RWPE1 (cell line): ENCODE results near the gene ATP2B1.
"Not testable (repeated sequence)": the region's sequence is repeated elsewhere in the genome, so short reads cannot be mapped to it uniquely, and the experiment has no call there.

ENCODE experiments used
- CTCF ChIA-PET: fragments of 350-600 bp; sonication (Branson Sonifier 250); formaldehyde crosslinking; extraction: SDS; loops from one replicate; lab custom pipeline; 2021; lab: Yijun Ruan, JAX
- POLR2A ChIA-PET: fragments of 400-600 bp; formaldehyde crosslinking; extraction: SDS; loops from one replicate; lab custom pipeline; 2020; ENCODE audit warnings: antibody characterized with exemption; ENCODE audit not compliant: low non-redundant PET; lab: Yijun Ruan, JAX
- DNase-seq: peaks from one replicate; pipeline ENCODE4 v3.0.0; 2012; ENCODE audit warnings: low spot score
- H3K27ac ChIP-seq: fragments of 450-650 bp; 2 replicates; pipeline ENCODE4 v1.5.1; 2017
- CTCF ChIP-seq: fragments of 450-650 bp; conservative IDR thresholded peaks from 2 replicates; pipeline ENCODE4 v1.5.1; 2017; ENCODE audit warnings: low read depth, mild to moderate bottlenecking

Gene ATP2B1

GRCh38 chr12:89708565-89709156 is at the start of gene ATP2B1:
Gene ATP2B1 (minus strand): TSS chr12:89708838. CDS start chr12:89655886, 52,952 bp downstream.
- TF ChIP-seq CTCF, result peak; percentile 22; the same call in 1 of the 2 replicates
- POLR2A ChIA-PET, result interaction anchor here (0.6 to 1.0 kb wide), 4 partner anchors 50 to 538 kb away, joined by 3 to 5 read pairs (median 4); no protein-coding TSS in a partner anchor
- peak within 1 kb of the TSS; percentile 99 for H3K27ac ChIP-seq
- peak; percentile 74 for DNase-seq
- CTCF ChIA-PET, result interaction anchor here (0.6 to 0.7 kb wide), 2 partner anchors 383 to 617 kb away, joined by 3 read pairs; no protein-coding TSS in a partner anchor

- DNase-seq, CTCF ChIA-PET, POLR2A ChIA-PET, H3K27ac ChIP-seq: not testable (repeated sequence)
These were observed 49.3 kb upstream of the ATP2B1 start for GRCh38 chr12:89757987-89758386.

- peak; percentile 91 for DNase-seq
- no peak for TF ChIP-seq CTCF
- no peak overlapping the region for H3K27ac ChIP-seq
- ChIA-PET POLR2A (interaction anchor here (0.9 kb wide), 1 partner anchor 47 kb away, joined by 4 read pairs; no protein-coding TSS in a partner anchor), CTCF (no interaction called here)
These were observed 48.2 kb upstream of the ATP2B1 start for GRCh38 chr12:89756585-89757398.

- POLR2A ChIA-PET, result interaction anchor here (0.6 to 0.9 kb wide), 2 partner anchors 47 to 200 kb away, joined by 4 to 9 read pairs; no protein-coding TSS in a partner anchor
- no peak overlapping the region for H3K27ac ChIP-seq
- CTCF ChIA-PET, result no interaction called here
- TF ChIP-seq CTCF, result no peak
- no peak for DNase-seq
These were observed 47.6 kb upstream of the ATP2B1 start for GRCh38 chr12:89756194-89756584.

- TF ChIP-seq CTCF, result no peak
- ChIA-PET CTCF (interaction anchor here (0.6 kb wide), 1 partner anchor 78 kb away, joined by 10 read pairs; no protein-coding TSS in a partner anchor), POLR2A (no interaction called here)
- no peak overlapping the region for H3K27ac ChIP-seq
- no peak for DNase-seq
These were observed 45.4 kb upstream of the ATP2B1 start for GRCh38 chr12:89753997-89754396.

GRCh38 chr12:89752341-89752740 is 43.7 kb upstream of the ATP2B1 start:
- no peak for DNase-seq
- H3K27ac ChIP-seq, result no peak overlapping the region
- CTCF ChIA-PET, result interaction anchor here (0.7 kb wide), 1 partner anchor 660 kb away, joined by 3 read pairs; no protein-coding TSS in a partner anchor
- TF ChIP-seq CTCF, result no peak
- POLR2A ChIA-PET, result no interaction called here
